Measurements from ENCODE around the gene KCND2.

DNA sequence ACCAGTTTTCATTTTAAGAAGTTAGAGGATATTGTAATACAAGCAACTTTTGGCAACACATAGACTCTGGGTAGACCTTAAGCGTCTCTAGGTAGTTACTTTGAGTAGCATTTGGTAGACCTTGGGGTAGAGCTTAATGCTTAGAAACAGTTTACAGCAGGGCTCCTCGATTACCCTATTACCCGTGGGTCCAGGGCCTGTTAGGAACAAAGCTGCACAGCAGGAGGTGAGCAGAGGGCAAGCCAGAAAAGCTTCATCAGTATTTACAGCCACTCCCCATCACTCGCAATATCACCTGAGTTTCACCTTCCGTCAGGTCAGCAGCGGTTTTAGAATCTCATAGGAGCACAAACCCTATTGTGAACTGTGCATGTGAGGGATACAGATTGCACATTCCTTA, 411.5 kb downstream of the KCND2 start:
- TF ChIP-seq, protein P1, sequence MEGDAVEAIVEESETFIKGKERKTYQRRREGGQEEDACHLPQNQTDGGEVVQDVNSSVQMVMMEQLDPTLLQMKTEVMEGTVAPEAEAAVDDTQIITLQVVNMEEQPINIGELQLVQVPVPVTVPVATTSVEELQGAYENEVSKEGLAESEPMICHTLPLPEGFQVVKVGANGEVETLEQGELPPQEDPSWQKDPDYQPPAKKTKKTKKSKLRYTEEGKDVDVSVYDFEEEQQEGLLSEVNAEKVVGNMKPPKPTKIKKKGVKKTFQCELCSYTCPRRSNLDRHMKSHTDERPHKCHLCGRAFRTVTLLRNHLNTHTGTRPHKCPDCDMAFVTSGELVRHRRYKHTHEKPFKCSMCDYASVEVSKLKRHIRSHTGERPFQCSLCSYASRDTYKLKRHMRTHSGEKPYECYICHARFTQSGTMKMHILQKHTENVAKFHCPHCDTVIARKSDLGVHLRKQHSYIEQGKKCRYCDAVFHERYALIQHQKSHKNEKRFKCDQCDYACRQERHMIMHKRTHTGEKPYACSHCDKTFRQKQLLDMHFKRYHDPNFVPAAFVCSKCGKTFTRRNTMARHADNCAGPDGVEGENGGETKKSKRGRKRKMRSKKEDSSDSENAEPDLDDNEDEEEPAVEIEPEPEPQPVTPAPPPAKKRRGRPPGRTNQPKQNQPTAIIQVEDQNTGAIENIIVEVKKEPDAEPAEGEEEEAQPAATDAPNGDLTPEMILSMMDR (IDR thresholded peaks at IDR 0.05; ENCODE audit: low read depth, low read length, poor library complexity, severe bottlenecking), result no peak
- TF ChIP-seq EZH2phosphoT487 (IDR thresholded peaks at IDR 0.05; ENCODE audit: borderline replicate concordance, low read length), result no peak

Measured in DOHH2 (cell line).